H9 (cell line): ENCODE data around the gene PSPC1. TPM values are rescaled to one million over a fixed set of nuclear protein-coding genes. Genes with fewer than 3 reads are reported as not detected.

Source experiments
- DNase-seq: peaks from one replicate; pipeline ENCODE4 v3.0.0-alpha.2; 2017
- H2AFZ ChIP-seq: one replicate; pipeline ENCODE4 v1.6.1; 2013; ENCODE audit warnings: mild to moderate bottlenecking, low read length, control low read depth, moderate library complexity
- H2AK5ac ChIP-seq: 2 replicates; pipeline ENCODE4 v1.6.1; 2013; ENCODE audit warnings: low read length, control low read depth, mixed read lengths; ENCODE audit not compliant: insufficient read length
- H2BK120ac ChIP-seq: one replicate; pipeline ENCODE4 v1.6.1; 2013; ENCODE audit warnings: low read depth, mild to moderate bottlenecking, low read length, control low read depth, inconsistent platforms; ENCODE audit not compliant: poor library complexity, severe bottlenecking
- H2BK12ac ChIP-seq: 2 replicates; pipeline ENCODE4 v1.6.1; 2013; ENCODE audit warnings: low read length, control low read depth, mixed read lengths, low read depth; ENCODE audit not compliant: insufficient read length
- H2BK15ac ChIP-seq: 2 replicates; pipeline ENCODE4 v1.6.1; 2013; ENCODE audit warnings: low read depth, low read length, control low read depth
- H2BK20ac ChIP-seq: one replicate; pipeline ENCODE4 v1.6.1; 2013; ENCODE audit warnings: low read depth, mild to moderate bottlenecking, low read length, control low read depth, inconsistent platforms; ENCODE audit not compliant: poor library complexity, severe bottlenecking
- H2BK5ac ChIP-seq: 2 replicates; pipeline ENCODE4 v1.6.1; 2013; ENCODE audit warnings: low read length, control low read depth, mixed read lengths; ENCODE audit not compliant: insufficient read length
- H3K14ac ChIP-seq: 2 replicates; pipeline ENCODE4 v1.6.1; 2013; ENCODE audit warnings: low read length, control low read depth; ENCODE audit not compliant: insufficient read depth
- H3K18ac ChIP-seq: 2 replicates; pipeline ENCODE4 v1.6.1; 2013; ENCODE audit warnings: low read depth, mild to moderate bottlenecking, mixed read lengths, low read length, control low read depth; ENCODE audit not compliant: insufficient read length
- H3K23ac ChIP-seq: 2 replicates; pipeline ENCODE4 v1.6.1; 2013; ENCODE audit warnings: low read length, control low read depth, mixed read lengths, low read depth; ENCODE audit not compliant: insufficient read length
- H3K23me2 ChIP-seq: 2 replicates; pipeline ENCODE4 v1.6.1; 2013; ENCODE audit warnings: low read depth, mild to moderate bottlenecking, mixed read lengths, low read length, control low read depth; ENCODE audit not compliant: insufficient read length, poor library complexity, severe bottlenecking
- H3K27ac ChIP-seq: 2 replicates; pipeline ENCODE4 v1.5.1; 2013; ENCODE audit warnings: low read length, control low read depth, mixed read lengths, low read depth; ENCODE audit not compliant: insufficient read length
- H3K27me3 ChIP-seq: 2 replicates; pipeline ENCODE4 v1.6.1; 2013; ENCODE audit warnings: low read length, control low read depth, inconsistent platforms; ENCODE audit not compliant: insufficient read depth
- H3K4ac ChIP-seq: 2 replicates; pipeline ENCODE4 v1.6.1; 2013; ENCODE audit warnings: low read depth, mild to moderate bottlenecking, control low read depth, inconsistent platforms, low read length, moderate library complexity
- H3K4me1 ChIP-seq: 2 replicates; pipeline ENCODE4 v1.6.1; 2013; ENCODE audit warnings: low read length, control low read depth, inconsistent platforms; ENCODE audit not compliant: insufficient read depth
- H3K4me2 ChIP-seq: 2 replicates; pipeline ENCODE4 v1.6.1; 2013; ENCODE audit warnings: low read length, control low read depth, mixed read lengths; ENCODE audit not compliant: insufficient read length, insufficient read depth
- H3K56ac ChIP-seq: 2 replicates; pipeline ENCODE4 v1.6.1; 2013; ENCODE audit warnings: low read depth, mild to moderate bottlenecking, mixed read lengths, low read length, control low read depth; ENCODE audit not compliant: insufficient read length
- H3K79me1 ChIP-seq: 2 replicates; pipeline ENCODE4 v1.6.1; 2013; ENCODE audit warnings: low read depth, mild to moderate bottlenecking, moderate library complexity, low read length, control low read depth, inconsistent platforms; ENCODE audit not compliant: insufficient read depth, poor library complexity, severe bottlenecking
- H3K79me2 ChIP-seq: 2 replicates; pipeline ENCODE4 v1.6.1; 2013; ENCODE audit warnings: low read length, control low read depth, inconsistent platforms; ENCODE audit not compliant: insufficient read depth
- H3K9ac ChIP-seq: 2 replicates; pipeline ENCODE4 v1.6.1; 2013; ENCODE audit warnings: low read length, control low read depth, mixed read lengths; ENCODE audit not compliant: insufficient read length; ENCODE audit errors: extremely low read depth
- H3K9me3 ChIP-seq: one replicate; pipeline ENCODE4 v1.6.1; 2013; ENCODE audit warnings: low read depth, low read length, inconsistent platforms; ENCODE audit not compliant: control insufficient read depth
- H3T11ph ChIP-seq: one replicate; pipeline ENCODE4 v1.6.1; 2013; ENCODE audit warnings: mild to moderate bottlenecking, low read length, control low read depth, inconsistent platforms
- H4K20me1 ChIP-seq: one replicate; pipeline ENCODE4 v1.6.1; 2013; ENCODE audit not compliant: control insufficient read depth, insufficient read length, insufficient read depth
- H4K5ac ChIP-seq: 2 replicates; pipeline ENCODE4 v1.6.1; 2013; ENCODE audit warnings: low read depth, mild to moderate bottlenecking, mixed read lengths, low read length, control low read depth; ENCODE audit not compliant: insufficient read length
- H4K8ac ChIP-seq: replicated peaks from 2 replicates; pipeline ENCODE4 v1.6.1; 2013; ENCODE audit warnings: low read length, control low read depth, mixed read lengths, low read depth; ENCODE audit not compliant: insufficient read length
- H4K91ac ChIP-seq: 2 replicates; pipeline ENCODE4 v1.6.1; 2013; ENCODE audit warnings: low read depth, mild to moderate bottlenecking, moderate library complexity, mixed read lengths, low read length, control low read depth; ENCODE audit not compliant: insufficient read length
- H3K27ac Mint-ChIP-seq, 3 experiments: 2 replicates in 2 of 3; 3 replicates in 1 of 3; pipeline ENCODE4 v1.8.0; 2020 to 2021; ENCODE audit warnings: mixed read lengths in 3 of 3, mild to moderate bottlenecking in 1 of 3, moderate library complexity in 1 of 3
- H3K27me3 Mint-ChIP-seq: 2 replicates; pipeline ENCODE4 v1.8.0; 2021; ENCODE audit warnings: low read depth, mild to moderate bottlenecking, moderate library complexity, mixed read lengths
- H3K36me3 Mint-ChIP-seq, 3 experiments: 2 replicates in 2 of 3; 3 replicates in 1 of 3; pipeline ENCODE4 v1.8.0; 2020 to 2021; ENCODE audit warnings: low read depth in 3 of 3, mixed read lengths in 3 of 3; ENCODE audit not compliant: insufficient read depth in 1 of 3
- H3K4me1 Mint-ChIP-seq, 2 experiments: 2 replicates each; pipeline ENCODE4 v1.8.0; 2020; ENCODE audit warnings: mixed read lengths in 2 of 2
- H3K4me3 Mint-ChIP-seq, 2 experiments: 2 replicates in 1 of 2; 3 replicates in 1 of 2; pipeline ENCODE4 v1.8.0; 2020 to 2021; ENCODE audit warnings: mild to moderate bottlenecking in 2 of 2, mixed read lengths in 2 of 2, moderate library complexity in 1 of 2
- H3K9me3 Mint-ChIP-seq, 2 experiments: 2 replicates in 1 of 2; 3 replicates in 1 of 2; pipeline ENCODE4 v1.8.0; 2020; ENCODE audit warnings: mild to moderate bottlenecking in 2 of 2, mixed read lengths in 2 of 2, moderate library complexity in 1 of 2
- CTCF ChIP-seq: fragments of 200-600 bp; sonication (generic); conservative IDR thresholded peaks from 3 replicates; pipeline ENCODE4 v1.8.0; 2021; ENCODE audit warnings: antibody characterized with exemption, mild to moderate bottlenecking
- WGBS: extraction: QIAGEN DNeasy Blood & Tissue Kit; methylation state at CpG from one replicate; pipeline ENCODE4 v1.1.7; 2013; ENCODE audit warnings: missing lambda C conversion rate, low lambda C conversion rate, mixed read lengths; ENCODE audit not compliant: insufficient read length; ENCODE audit errors: extremely low coverage; 5-methylcytosine and 5-hydroxymethylcytosine counted together
- total RNA-seq: library from RNA; stranded (reverse); gene quantifications from 2 replicates; pipeline ENCODE4 v1.2.1, GENCODE V29; 2021

Gene PSPC1
- total RNA-seq, 1 experiment from 2014 or later = 134 TPM

DNA sequence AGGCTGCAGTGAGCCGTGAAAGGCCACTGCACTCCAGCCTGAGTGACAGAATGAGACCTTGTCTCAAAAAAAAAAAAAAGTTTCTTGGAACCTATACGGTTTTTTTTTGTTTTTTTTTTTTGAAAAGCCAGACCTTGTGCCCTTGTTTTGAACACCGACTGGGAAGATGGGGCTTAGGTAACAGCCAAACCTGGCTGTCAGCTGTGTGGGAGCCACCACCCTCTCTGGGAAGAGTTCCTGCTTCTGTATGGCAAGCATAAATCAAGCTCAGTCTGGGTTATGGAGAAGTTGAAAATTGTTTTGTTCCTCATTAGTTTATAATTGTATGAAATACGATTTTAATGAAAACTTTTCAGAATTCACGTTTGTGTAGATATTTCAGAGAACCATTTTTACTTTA, 109.8 kb downstream of the PSPC1 start:
- no peak overlapping the region for H2BK20ac ChIP-seq
- no peak for DNase-seq
- Mint-ChIP-seq H3K4me1 (peaks cover 2 to 6% of the 10 kb centered on the region in 2 experiments; a peak in 1 of 4 replicates), H3K9me3 (no peaks in the 10 kb centered on the region), H3K27ac (no peak overlapping the region; a peak in 1 of 7 replicates), H3K27me3 (no peaks in the 10 kb centered on the region), H3K36me3 (peaks cover 35 to 84% (median 73%) of the 10 kb centered on the region in 3 experiments), H3K4me3 (no peak overlapping the region)
- WGBS = no CpG with 5 or more reads among the region's 5 CpGs
- H4K5ac ChIP-seq = no peak overlapping the region
- no peak overlapping the region for H3T11ph ChIP-seq
- H3K27ac ChIP-seq = no peak overlapping the region
- no peaks in the 10 kb centered on the region for H3K23me2 ChIP-seq
- H3K18ac ChIP-seq = no peak overlapping the region
- no peak for TF ChIP-seq CTCF
- H4K8ac ChIP-seq = no peak overlapping the region
- no peak overlapping the region for H3K4ac ChIP-seq
- no peak overlapping the region for H2AFZ ChIP-seq
- no peak overlapping the region for H4K91ac ChIP-seq
- no peaks in the 10 kb centered on the region for H3K4me1 ChIP-seq
- no peaks in the 10 kb centered on the region for H4K20me1 ChIP-seq
- no peak overlapping the region for H2BK15ac ChIP-seq
- no peak overlapping the region for H3K9ac ChIP-seq
- H2BK12ac ChIP-seq = no peak overlapping the region
- H2BK120ac ChIP-seq = no peak overlapping the region
- no peak overlapping the region for H3K23ac ChIP-seq
- H3K79me1 ChIP-seq = no peaks in the 10 kb centered on the region
- H3K4me2 ChIP-seq = no peak overlapping the region
- no peaks in the 10 kb centered on the region for H3K27me3 ChIP-seq
- no peaks in the 10 kb centered on the region for H3K79me2 ChIP-seq
- no peak overlapping the region for H3K56ac ChIP-seq
- H2AK5ac ChIP-seq = no peak overlapping the region
- H3K9me3 ChIP-seq = no peaks in the 10 kb centered on the region
- no peak overlapping the region for H2BK5ac ChIP-seq
- H3K14ac ChIP-seq = no peak overlapping the region
